Neural progenitor cell (in vitro differentiated cells): Measurements from ENCODE around the gene GRIK5. TPM values are rescaled to one million over a fixed set of nuclear protein-coding genes. Genes with fewer than 3 reads are reported as not detected.
A peak's percentile ranks its signal among the peaks of the same experiment; 100 is the strongest.

ENCODE experiments used
- DNase-seq: peaks from one replicate; pipeline ENCODE4 v3.0.0-alpha.2; 2016; ENCODE audit warnings: low spot score
- H2AFZ ChIP-seq: fragments of 200-600 bp; sonication (generic); replicated peaks from 2 replicates; pipeline ENCODE4 v1.6.1; 2016; ENCODE audit warnings: antibody characterized with exemption
- H3F3A ChIP-seq: fragments of 200-600 bp; sonication (generic); 2 replicates; pipeline ENCODE4 v1.6.1; 2016; ENCODE audit warnings: antibody characterized with exemption, low read depth
- H3K27ac ChIP-seq: fragments of 200-600 bp; sonication (generic); 2 replicates; pipeline ENCODE4 v1.5.1; 2016; ENCODE audit warnings: mild to moderate bottlenecking
- H3K27me3 ChIP-seq: fragments of 200-600 bp; sonication (generic); 2 replicates; pipeline ENCODE4 v1.6.1; 2016; ENCODE audit warnings: mild to moderate bottlenecking, moderate library complexity
- H3K36me3 ChIP-seq: fragments of 200-600 bp; sonication (generic); 2 replicates; pipeline ENCODE4 v1.5.1; 2016
- H3K4me1 ChIP-seq: fragments of 200-600 bp; sonication (generic); 2 replicates; pipeline ENCODE4 v1.6.1; 2016; ENCODE audit warnings: mixed run types
- H3K4me2 ChIP-seq: fragments of 200-600 bp; sonication (generic); 2 replicates; pipeline ENCODE4 v1.6.1; 2016
- H3K4me3 ChIP-seq: fragments of 200-600 bp; sonication (generic); 2 replicates; pipeline ENCODE4 v1.5.1; 2016
- H3K79me2 ChIP-seq: fragments of 200-600 bp; sonication (generic); 2 replicates; pipeline ENCODE4 v1.6.1; 2016; ENCODE audit warnings: low read depth
- H3K9ac ChIP-seq: fragments of 200-600 bp; sonication (generic); 2 replicates; pipeline ENCODE4 v1.6.1; 2016
- H3K9me3 ChIP-seq: fragments of 200-600 bp; sonication (generic); 2 replicates; pipeline ENCODE4 v1.5.1; 2016; ENCODE audit warnings: low read depth
- H4K20me1 ChIP-seq: fragments of 200-600 bp; sonication (generic); 2 replicates; pipeline ENCODE4 v1.6.1; 2016; ENCODE audit warnings: low read depth
- H3K27ac Mint-ChIP-seq: 3 replicates; pipeline ENCODE4 v1.8.0; 2021; ENCODE audit warnings: mixed read lengths
- H3K27me3 Mint-ChIP-seq: 2 replicates; pipeline ENCODE4 v1.8.0; 2022; ENCODE audit warnings: low read depth, mild to moderate bottlenecking, inconsistent platforms, moderate library complexity, mixed read lengths; ENCODE audit not compliant: insufficient read depth
- H3K36me3 Mint-ChIP-seq: 3 replicates; pipeline ENCODE4 v1.8.0; 2021; ENCODE audit warnings: mixed read lengths
- H3K4me1 Mint-ChIP-seq: 3 replicates; pipeline ENCODE4 v1.8.0; 2021; ENCODE audit warnings: mixed read lengths
- H3K4me3 Mint-ChIP-seq: 3 replicates; pipeline ENCODE4 v1.8.0; 2021; ENCODE audit warnings: mild to moderate bottlenecking, moderate library complexity, mixed read lengths
- H3K9me3 Mint-ChIP-seq: 3 replicates; pipeline ENCODE4 v1.8.0; 2020; ENCODE audit warnings: mixed read lengths
- EZH2 ChIP-seq: fragments of 200-600 bp; sonication (generic); IDR thresholded peaks from 2 replicates; pipeline ENCODE4 v1.6.1; 2017; ENCODE audit warnings: antibody characterized with exemption, mild to moderate bottlenecking, moderate library complexity
- EZH2phosphoT487 ChIP-seq: fragments of 200-600 bp; sonication (generic); IDR thresholded peaks from 2 replicates; pipeline ENCODE4 v1.6.1; 2017; ENCODE audit warnings: antibody characterized with exemption
- total RNA-seq: library from RNA; depleted of rRNA; stranded (reverse); fragments of >200 nt; gene quantifications from 2 replicates; pipeline ENCODE4 v1.2.3, GENCODE V29; 2015; ENCODE audit warnings: low replicate concordance
- TF ChIP-seq, protein P1 (sequence below): fragments of 200-600 bp; sonication (generic); IDR thresholded peaks from 2 replicates; pipeline ENCODE4 v1.5.1; 2017; ENCODE audit warnings: antibody characterized with exemption, mild to moderate bottlenecking

Gene GRIK5
- total RNA-seq, 1 donor from 2014 or later, result 5.8 TPM

GRCh38 chr19:42093926-42094325, 23.9 kb upstream of the GRIK5 start:
- H3F3A ChIP-seq, result peaks cover 11% of the 10 kb centered on the region
- H3K4me3 ChIP-seq, result no peak overlapping the region
- Mint-ChIP-seq H3K27me3 (peaks cover 11% of the 10 kb centered on the region), H3K36me3 (no peaks in the 10 kb centered on the region), H3K27ac (no peak overlapping the region), H3K9me3 (no peaks in the 10 kb centered on the region), H3K4me1 (peaks cover 16% of the 10 kb centered on the region), H3K4me3 (no peak overlapping the region)
- no peak overlapping the region for H3K27ac ChIP-seq
- H3K9me3 ChIP-seq, result no peaks in the 10 kb centered on the region
- no peak for DNase-seq
- H3K27me3 ChIP-seq, result peaks cover 4% of the 10 kb centered on the region
- no peak overlapping the region for H3K4me2 ChIP-seq
- TF ChIP-seq EZH2, result no peak
- TF ChIP-seq, protein P1, sequence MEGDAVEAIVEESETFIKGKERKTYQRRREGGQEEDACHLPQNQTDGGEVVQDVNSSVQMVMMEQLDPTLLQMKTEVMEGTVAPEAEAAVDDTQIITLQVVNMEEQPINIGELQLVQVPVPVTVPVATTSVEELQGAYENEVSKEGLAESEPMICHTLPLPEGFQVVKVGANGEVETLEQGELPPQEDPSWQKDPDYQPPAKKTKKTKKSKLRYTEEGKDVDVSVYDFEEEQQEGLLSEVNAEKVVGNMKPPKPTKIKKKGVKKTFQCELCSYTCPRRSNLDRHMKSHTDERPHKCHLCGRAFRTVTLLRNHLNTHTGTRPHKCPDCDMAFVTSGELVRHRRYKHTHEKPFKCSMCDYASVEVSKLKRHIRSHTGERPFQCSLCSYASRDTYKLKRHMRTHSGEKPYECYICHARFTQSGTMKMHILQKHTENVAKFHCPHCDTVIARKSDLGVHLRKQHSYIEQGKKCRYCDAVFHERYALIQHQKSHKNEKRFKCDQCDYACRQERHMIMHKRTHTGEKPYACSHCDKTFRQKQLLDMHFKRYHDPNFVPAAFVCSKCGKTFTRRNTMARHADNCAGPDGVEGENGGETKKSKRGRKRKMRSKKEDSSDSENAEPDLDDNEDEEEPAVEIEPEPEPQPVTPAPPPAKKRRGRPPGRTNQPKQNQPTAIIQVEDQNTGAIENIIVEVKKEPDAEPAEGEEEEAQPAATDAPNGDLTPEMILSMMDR, result no peak
- TF ChIP-seq EZH2phosphoT487, result no peak
- no peaks in the 10 kb centered on the region for H3K36me3 ChIP-seq
- H4K20me1 ChIP-seq, result no peaks in the 10 kb centered on the region
- H3K79me2 ChIP-seq, result no peaks in the 10 kb centered on the region
- H3K9ac ChIP-seq, result no peak overlapping the region
- no peak overlapping the region for H2AFZ ChIP-seq
- H3K4me1 ChIP-seq, result peaks cover 18% of the 10 kb centered on the region

DNA sequence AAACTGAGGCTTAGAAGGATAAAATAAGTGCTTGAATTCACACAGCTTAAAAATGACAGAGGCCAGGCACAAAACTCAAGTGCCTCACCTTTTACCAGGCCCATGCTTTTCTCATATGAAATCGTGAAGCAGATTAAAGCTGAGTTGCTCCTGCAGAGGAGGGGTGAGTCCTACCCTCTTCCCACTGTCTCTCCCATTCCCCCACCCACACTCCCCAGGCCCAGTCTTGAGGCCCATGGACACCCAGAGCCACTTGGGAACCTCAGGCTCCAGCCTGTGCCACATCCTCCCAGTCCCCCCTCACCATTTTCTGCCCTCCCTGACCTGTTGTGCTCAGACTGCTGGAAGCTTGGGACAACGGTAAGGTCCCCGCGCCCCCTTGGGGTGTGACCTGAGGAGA, 23.5 kb upstream of the GRIK5 start:
- H3K4me3 Mint-ChIP-seq, result no peak overlapping the region

GRCh38 chr19:42092350-42092749, 22.3 kb upstream of the GRIK5 start:
- Histone ChIP-seq H3K9me3 (no peaks in the 10 kb centered on the region), H3K36me3 (no peaks in the 10 kb centered on the region), H3F3A (peaks cover 11% of the 10 kb centered on the region), H4K20me1 (no peaks in the 10 kb centered on the region), H3K79me2 (no peaks in the 10 kb centered on the region), H3K27ac (no peak overlapping the region), H3K9ac (no peak overlapping the region), H3K27me3 (peaks cover 4% of the 10 kb centered on the region), H3K4me1 (peaks cover 19% of the 10 kb centered on the region), H3K4me2 (no peak overlapping the region), H3K4me3 (no peak overlapping the region), H2AFZ (no peak overlapping the region)
- TF ChIP-seq, protein P1, result peak; percentile 51
- no peak for TF ChIP-seq EZH2
- H3K27ac Mint-ChIP-seq, result peak overlapping the region; percentile 57
- H3K9me3 Mint-ChIP-seq, result no peaks in the 10 kb centered on the region
- H3K4me1 Mint-ChIP-seq, result peaks cover 18% of the 10 kb centered on the region
- H3K27me3 Mint-ChIP-seq, result peaks cover 13% of the 10 kb centered on the region
- H3K36me3 Mint-ChIP-seq, result no peaks in the 10 kb centered on the region
- DNase-seq, result no peak
- no peak overlapping the region for H3K4me3 Mint-ChIP-seq

More for the DNA sequence above, 23.5 kb upstream of the GRIK5 start:
- Histone ChIP-seq H3K79me2 (no peaks in the 10 kb centered on the region), H4K20me1 (no peaks in the 10 kb centered on the region), H3K9ac (no peak overlapping the region), H3K27ac (no peak overlapping the region), H3F3A (peaks cover 11% of the 10 kb centered on the region), H3K4me2 (no peak overlapping the region), H3K36me3 (no peaks in the 10 kb centered on the region), H3K9me3 (no peaks in the 10 kb centered on the region), H3K27me3 (peaks cover 4% of the 10 kb centered on the region), H2AFZ (no peak overlapping the region), H3K4me1 (peaks cover 19% of the 10 kb centered on the region), H3K4me3 (no peak overlapping the region)
- no peak for TF ChIP-seq EZH2
- no peak for TF ChIP-seq EZH2phosphoT487
- Mint-ChIP-seq H3K27me3 (peaks cover 11% of the 10 kb centered on the region), H3K4me1 (peaks cover 16% of the 10 kb centered on the region), H3K36me3 (no peaks in the 10 kb centered on the region), H3K27ac (no peak overlapping the region), H3K9me3 (no peaks in the 10 kb centered on the region)
- DNase-seq, result no peak

GRCh38 chr19:42091742-42092141, 21.7 kb upstream of the GRIK5 start:
- peaks cover 21% of the 10 kb centered on the region for H3K4me1 Mint-ChIP-seq
- H3K4me1 ChIP-seq, result peaks cover 19% of the 10 kb centered on the region
- H4K20me1 ChIP-seq, result no peaks in the 10 kb centered on the region
- H3F3A ChIP-seq, result peaks cover 11% of the 10 kb centered on the region
- H3K79me2 ChIP-seq, result no peaks in the 10 kb centered on the region
- H3K9me3 ChIP-seq, result no peaks in the 10 kb centered on the region
- H3K27ac ChIP-seq, result no peak overlapping the region
- no peak overlapping the region for H3K4me3 ChIP-seq
- H3K36me3 Mint-ChIP-seq, result no peaks in the 10 kb centered on the region
- peaks cover 3% of the 10 kb centered on the region for H3K27me3 ChIP-seq
- no peak overlapping the region for H2AFZ ChIP-seq
- TF ChIP-seq EZH2, result no peak
- no peak for TF ChIP-seq EZH2phosphoT487
- TF ChIP-seq, protein P1, result no peak
- no peaks in the 10 kb centered on the region for H3K9me3 Mint-ChIP-seq
- H3K9ac ChIP-seq, result no peak overlapping the region
- H3K4me3 Mint-ChIP-seq, result no peak overlapping the region
- H3K27ac Mint-ChIP-seq, result no peak overlapping the region
- H3K27me3 Mint-ChIP-seq, result peaks cover 13% of the 10 kb centered on the region
- no peak for DNase-seq
- no peak overlapping the region for H3K4me2 ChIP-seq
- H3K36me3 ChIP-seq, result no peaks in the 10 kb centered on the region
